GM21447 (cell line): ENCODE measurements around the gene UNC13C.

Source experiments
- ATAC-seq: cut with Tn5 transposase; IDR thresholded peaks from one replicate; pipeline ENCODE4 v1.9.1; 2021; ENCODE audit not compliant: unreplicated experiment

UNC13C gene

GRCh38 chr15:54289590-54290136 is 311.4 kb downstream of the UNC13C start:
- no peak for ATAC-seq

- ATAC-seq = no peak
Measured at GRCh38 chr15:54298396-54298795, 320.2 kb downstream of the UNC13C start.

GRCh38 chr15:54304321-54304720 is 326.1 kb downstream of the UNC13C start:
- no peak for ATAC-seq

- no peak for ATAC-seq
Measured at GRCh38 chr15:54305138-54305537, 326.9 kb downstream of the UNC13C start.

GRCh38 chr15:54307252-54307902 is 329.1 kb downstream of the UNC13C start:
- ATAC-seq = no peak

- ATAC-seq = no peak
Measured at GRCh38 chr15:54307926-54308325, 329.7 kb downstream of the UNC13C start.

- ATAC-seq = no peak
Measured at GRCh38 chr15:54312528-54312927, 334.3 kb downstream of the UNC13C start.

- ATAC-seq = no peak
Measured at GRCh38 chr15:54321426-54321825, 343.2 kb downstream of the UNC13C start.

- ATAC-seq = no peak
Measured at GRCh38 chr15:54322341-54322740, 344.1 kb downstream of the UNC13C start.

GRCh38 chr15:54345301-54345700 is 367.1 kb downstream of the UNC13C start:
- ATAC-seq = no peak

GRCh38 chr15:54345827-54346226 is 367.6 kb downstream of the UNC13C start:
- ATAC-seq = no peak

GRCh38 chr15:54347082-54347827 is 369.0 kb downstream of the UNC13C start:
- no peak for ATAC-seq

- ATAC-seq = no peak
Measured at GRCh38 chr15:54353726-54354125, 375.5 kb downstream of the UNC13C start.

GRCh38 chr15:54354341-54354740 is 376.1 kb downstream of the UNC13C start:
- ATAC-seq = no peak

- ATAC-seq = no peak
Measured at GRCh38 chr15:54364961-54365360, 386.7 kb downstream of the UNC13C start.

GRCh38 chr15:54373332-54373731 is 395.1 kb downstream of the UNC13C start:
- no peak for ATAC-seq

GRCh38 chr15:54374184-54374952 is 396.1 kb downstream of the UNC13C start:
- ATAC-seq = no peak

GRCh38 chr15:54387799-54388198 is 409.6 kb downstream of the UNC13C start:
- no peak for ATAC-seq

GRCh38 chr15:54388746-54389145 is 410.5 kb downstream of the UNC13C start:
- no peak for ATAC-seq

GRCh38 chr15:54410481-54410880 is 432.2 kb downstream of the UNC13C start:
- ATAC-seq = no peak

- no peak for ATAC-seq
Measured at GRCh38 chr15:54424171-54424570, 445.9 kb downstream of the UNC13C start.

- no peak for ATAC-seq
Measured at GRCh38 chr15:54428596-54428995, 450.4 kb downstream of the UNC13C start.
